Activated T-helper 2 cell treated with anti-CD3 and anti-CD28 coated beads, Interferon-gamma antibody, Interleukin-2, Interleukin-4, amounts not matched to agents 10 μg/mL and 5 μg/mL and 100 μg/mL, durations not matched to agents 14 hours and 24 hours and 36 hours (primary cell): ENCODE measurements around the gene PSTK. TPM values are rescaled to one million over a fixed set of nuclear protein-coding genes. Genes with fewer than 3 reads are reported as not detected.

Experiments
- DNase-seq: peaks from one replicate; pipeline ENCODE4 v3.0.0; 2021; ENCODE audit warnings: low spot score
- H3K27ac Mint-ChIP-seq: one replicate; pipeline ENCODE4 v1.8.0; 2021; ENCODE audit warnings: mixed read lengths
- H3K27me3 Mint-ChIP-seq: one replicate; pipeline ENCODE4 v1.8.0; 2021; ENCODE audit warnings: low read depth, mixed read lengths
- H3K36me3 Mint-ChIP-seq: one replicate; pipeline ENCODE4 v1.8.0; 2021; ENCODE audit warnings: low read depth, mixed read lengths
- H3K4me1 Mint-ChIP-seq: one replicate; pipeline ENCODE4 v1.8.0; 2021; ENCODE audit warnings: low read depth, mixed read lengths
- H3K4me3 Mint-ChIP-seq: one replicate; pipeline ENCODE4 v1.8.0; 2021; ENCODE audit warnings: low read depth, mild to moderate bottlenecking, moderate library complexity, mixed read lengths
- H3K9me3 Mint-ChIP-seq: one replicate; pipeline ENCODE4 v1.8.0; 2021; ENCODE audit warnings: mixed read lengths
- intact Hi-C: fragments of 100-400 bp; cut with micrococcal nuclease; formaldehyde crosslinking; loops from one replicate; pipeline ENCODE4 v1.15.1; 2023
- total RNA-seq: library from RNA; stranded (reverse); gene quantifications from 2 replicates; pipeline ENCODE4 v1.2.3, GENCODE V29; 2022

PSTK gene
- total RNA-seq, 1 donor from 2014 or later, result 3.4 TPM

- intact Hi-C loops, result no loop called here
- no peaks in the 10 kb centered on the region for H3K27me3 Mint-ChIP-seq
- peaks cover 10% of the 10 kb centered on the region for H3K4me1 Mint-ChIP-seq
- no peak overlapping the region for H3K27ac Mint-ChIP-seq
- no peaks in the 10 kb centered on the region for H3K9me3 Mint-ChIP-seq
- H3K36me3 Mint-ChIP-seq, result peaks cover 10% of the 10 kb centered on the region
- no peak for DNase-seq
- H3K4me3 Mint-ChIP-seq, result no peak overlapping the region
Observed at GRCh38 chr10:123014772-123015171, 34.6 kb downstream of the PSTK start.

- H3K36me3 Mint-ChIP-seq, result peaks cover 10% of the 10 kb centered on the region
- intact Hi-C loops, result no loop called here
- H3K9me3 Mint-ChIP-seq, result no peaks in the 10 kb centered on the region
- no peak overlapping the region for H3K27ac Mint-ChIP-seq
- H3K4me1 Mint-ChIP-seq, result no peaks in the 10 kb centered on the region
- DNase-seq, result no peak
- no peak overlapping the region for H3K4me3 Mint-ChIP-seq
- no peaks in the 10 kb centered on the region for H3K27me3 Mint-ChIP-seq
Observed at GRCh38 chr10:123016228-123016627, 36.0 kb downstream of the PSTK start.

- Mint-ChIP-seq H3K4me1 (no peaks in the 10 kb centered on the region), H3K36me3 (peaks cover 2% of the 10 kb centered on the region), H3K4me3 (no peak overlapping the region)
Observed at GRCh38 chr10:123017421-123018165, 37.4 kb downstream of the PSTK start.

GRCh38 chr10:123018531-123018930 is 38.3 kb downstream of the PSTK start:
- no peak for DNase-seq
- no peaks in the 10 kb centered on the region for H3K36me3 Mint-ChIP-seq
- H3K27me3 Mint-ChIP-seq, result no peaks in the 10 kb centered on the region
- no peak overlapping the region for H3K4me3 Mint-ChIP-seq
- no peaks in the 10 kb centered on the region for H3K9me3 Mint-ChIP-seq
- intact Hi-C loops, result no loop called here
- no peaks in the 10 kb centered on the region for H3K4me1 Mint-ChIP-seq
- H3K27ac Mint-ChIP-seq, result no peak overlapping the region

More at GRCh38 chr10:123017421-123018165, 37.4 kb downstream of the PSTK start:
- no peak for DNase-seq
- Mint-ChIP-seq H3K27ac (no peak overlapping the region), H3K27me3 (no peaks in the 10 kb centered on the region), H3K9me3 (no peaks in the 10 kb centered on the region)
- intact Hi-C loops, result no loop called here

- no peaks in the 10 kb centered on the region for H3K36me3 Mint-ChIP-seq
Observed at GRCh38 chr10:123019264-123019663, 39.1 kb downstream of the PSTK start.

GRCh38 chr10:123019941-123020703 is 39.9 kb downstream of the PSTK start:
- Mint-ChIP-seq H3K27ac (no peak overlapping the region), H3K4me3 (no peak overlapping the region), H3K36me3 (no peaks in the 10 kb centered on the region), H3K9me3 (no peaks in the 10 kb centered on the region), H3K27me3 (no peaks in the 10 kb centered on the region), H3K4me1 (peaks cover 4% of the 10 kb centered on the region)
- intact Hi-C loops, result no loop called here
- DNase-seq, result no peak

More at GRCh38 chr10:123019264-123019663, 39.1 kb downstream of the PSTK start:
- intact Hi-C loops, result no loop called here
- H3K27ac Mint-ChIP-seq, result no peak overlapping the region
- peaks cover 2% of the 10 kb centered on the region for H3K4me1 Mint-ChIP-seq
- no peak for DNase-seq
- H3K27me3 Mint-ChIP-seq, result no peaks in the 10 kb centered on the region
- no peak overlapping the region for H3K4me3 Mint-ChIP-seq
- no peaks in the 10 kb centered on the region for H3K9me3 Mint-ChIP-seq

GRCh38 chr10:123021517-123021916 is 41.3 kb downstream of the PSTK start:
- H3K4me1 Mint-ChIP-seq, result peaks cover 4% of the 10 kb centered on the region
- no peak for DNase-seq
- H3K27ac Mint-ChIP-seq, result no peak overlapping the region
- H3K36me3 Mint-ChIP-seq, result no peaks in the 10 kb centered on the region
- no peak overlapping the region for H3K4me3 Mint-ChIP-seq
- H3K9me3 Mint-ChIP-seq, result no peaks in the 10 kb centered on the region
- no peaks in the 10 kb centered on the region for H3K27me3 Mint-ChIP-seq
- intact Hi-C loops, result no loop called here

- H3K4me1 Mint-ChIP-seq, result peaks cover 4% of the 10 kb centered on the region
- no peak overlapping the region for H3K27ac Mint-ChIP-seq
- no peaks in the 10 kb centered on the region for H3K9me3 Mint-ChIP-seq
- intact Hi-C loops, result no loop called here
- H3K36me3 Mint-ChIP-seq, result no peaks in the 10 kb centered on the region
- H3K4me3 Mint-ChIP-seq, result no peak overlapping the region
- DNase-seq, result no peak
- H3K27me3 Mint-ChIP-seq, result no peaks in the 10 kb centered on the region
Observed at GRCh38 chr10:123024540-123024939, 44.3 kb downstream of the PSTK start.

- Mint-ChIP-seq H3K4me1 (peaks cover 4% of the 10 kb centered on the region), H3K9me3 (no peaks in the 10 kb centered on the region), H3K36me3 (no peaks in the 10 kb centered on the region), H3K4me3 (no peak overlapping the region), H3K27me3 (no peaks in the 10 kb centered on the region), H3K27ac (no peak overlapping the region)
- intact Hi-C loops, result no loop called here
- no peak for DNase-seq
Observed at GRCh38 chr10:123026302-123026701, 46.1 kb downstream of the PSTK start.

GRCh38 chr10:123027861-123028260 is 47.7 kb downstream of the PSTK start:
- no peaks in the 10 kb centered on the region for H3K36me3 Mint-ChIP-seq
- no peak overlapping the region for H3K4me3 Mint-ChIP-seq
- H3K4me1 Mint-ChIP-seq, result peaks cover 4% of the 10 kb centered on the region
- no peaks in the 10 kb centered on the region for H3K9me3 Mint-ChIP-seq
- no peaks in the 10 kb centered on the region for H3K27me3 Mint-ChIP-seq
- DNase-seq, result no peak
- intact Hi-C loops, result no loop called here
- no peak overlapping the region for H3K27ac Mint-ChIP-seq

- no peak for DNase-seq
- no peaks in the 10 kb centered on the region for H3K27me3 Mint-ChIP-seq
- intact Hi-C loops, result no loop called here
- no peak overlapping the region for H3K4me3 Mint-ChIP-seq
- H3K27ac Mint-ChIP-seq, result no peak overlapping the region
- no peaks in the 10 kb centered on the region for H3K4me1 Mint-ChIP-seq
- no peaks in the 10 kb centered on the region for H3K36me3 Mint-ChIP-seq
- no peaks in the 10 kb centered on the region for H3K9me3 Mint-ChIP-seq
Observed at GRCh38 chr10:123031124-123031523, 50.9 kb downstream of the PSTK start.

GRCh38 chr10:123034332-123034731 is 54.1 kb downstream of the PSTK start:
- no peak for DNase-seq
- Mint-ChIP-seq H3K27ac (no peak overlapping the region), H3K36me3 (no peaks in the 10 kb centered on the region), H3K4me1 (peaks cover 7% of the 10 kb centered on the region), H3K9me3 (no peaks in the 10 kb centered on the region), H3K27me3 (no peaks in the 10 kb centered on the region), H3K4me3 (no peak overlapping the region)
- intact Hi-C loops, result no loop called here

- H3K36me3 Mint-ChIP-seq, result no peaks in the 10 kb centered on the region
- DNase-seq, result no peak
- H3K4me3 Mint-ChIP-seq, result no peak overlapping the region
- no peaks in the 10 kb centered on the region for H3K27me3 Mint-ChIP-seq
- H3K27ac Mint-ChIP-seq, result no peak overlapping the region
- no peaks in the 10 kb centered on the region for H3K9me3 Mint-ChIP-seq
- intact Hi-C loops, result no loop called here
- H3K4me1 Mint-ChIP-seq, result peaks cover 7% of the 10 kb centered on the region
Observed at GRCh38 chr10:123035467-123036086, 55.4 kb downstream of the PSTK start.
